HG02571 (cell line): ENCODE results near the gene ENG.

Experiments
- ATAC-seq: cut with Tn5 transposase; IDR thresholded peaks from one replicate; pipeline ENCODE4 v1.9.1; 2021; ENCODE audit warnings: mild to moderate bottlenecking, moderate library complexity; ENCODE audit not compliant: unreplicated experiment

The ENG gene

DNA sequence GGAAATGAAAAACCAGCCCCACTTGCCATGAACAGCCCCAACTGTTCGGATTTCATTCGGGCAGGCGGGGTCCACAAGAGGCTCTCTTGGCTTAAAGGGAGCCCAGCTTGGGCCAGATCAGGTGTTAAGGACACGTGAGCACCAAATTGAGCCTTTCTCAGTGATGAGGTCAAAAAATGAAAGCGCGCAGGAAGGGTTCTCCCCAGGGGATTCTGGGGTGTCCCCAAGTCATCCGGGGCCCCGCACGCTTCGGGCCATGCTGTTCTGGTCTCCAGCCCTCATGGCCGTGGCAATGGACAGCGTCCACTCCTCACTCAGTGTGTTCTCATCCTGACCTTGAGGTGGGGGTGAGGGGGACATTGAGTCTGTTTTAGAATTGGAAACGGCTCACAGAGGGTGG lies 12.1 kb upstream of the ENG start:
- ATAC-seq = no peak

DNA sequence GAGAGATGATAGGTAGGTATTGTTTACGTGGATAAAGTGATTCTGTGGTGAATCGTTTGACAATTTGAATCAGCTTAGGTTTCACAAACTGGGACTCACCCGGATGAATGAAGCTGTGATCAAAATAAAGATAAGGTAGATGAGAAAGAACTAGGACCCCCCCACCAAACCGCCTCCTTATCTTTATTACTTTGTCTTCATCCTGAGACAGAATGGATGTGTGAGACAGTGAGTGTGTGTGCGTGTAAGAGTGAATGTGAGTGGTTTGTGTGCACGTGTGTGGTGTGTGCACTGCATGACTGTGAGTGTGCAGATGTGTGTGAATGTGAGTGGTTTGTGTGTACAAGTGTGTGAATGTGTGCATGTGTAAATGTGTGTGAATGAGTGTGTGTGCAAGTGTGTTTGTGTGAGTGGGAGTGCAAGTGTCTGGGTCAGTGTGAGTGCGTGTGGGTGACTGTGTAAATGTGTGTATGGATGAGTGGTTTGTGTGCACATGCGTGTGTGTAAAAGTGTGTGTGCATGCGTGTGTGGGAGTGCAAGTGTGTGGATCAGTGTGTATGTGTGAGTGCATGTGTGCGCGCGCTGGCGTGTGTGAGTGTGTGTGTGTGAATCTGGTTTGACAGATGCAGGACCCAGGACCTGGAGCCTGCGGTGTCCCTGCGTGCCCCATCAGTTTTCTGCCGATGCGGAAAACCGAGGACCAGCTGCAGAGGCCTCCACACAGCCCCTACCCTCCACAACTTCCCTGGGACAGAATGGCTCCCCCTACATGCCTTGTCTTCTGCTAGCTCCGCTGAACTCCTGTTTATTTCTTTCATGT lies 11.4 kb upstream of the ENG start:
- ATAC-seq = no peak

GRCh38 chr9:127863191-127863621 lies 8.7 kb upstream of the ENG start:
- no peak for ATAC-seq

DNA sequence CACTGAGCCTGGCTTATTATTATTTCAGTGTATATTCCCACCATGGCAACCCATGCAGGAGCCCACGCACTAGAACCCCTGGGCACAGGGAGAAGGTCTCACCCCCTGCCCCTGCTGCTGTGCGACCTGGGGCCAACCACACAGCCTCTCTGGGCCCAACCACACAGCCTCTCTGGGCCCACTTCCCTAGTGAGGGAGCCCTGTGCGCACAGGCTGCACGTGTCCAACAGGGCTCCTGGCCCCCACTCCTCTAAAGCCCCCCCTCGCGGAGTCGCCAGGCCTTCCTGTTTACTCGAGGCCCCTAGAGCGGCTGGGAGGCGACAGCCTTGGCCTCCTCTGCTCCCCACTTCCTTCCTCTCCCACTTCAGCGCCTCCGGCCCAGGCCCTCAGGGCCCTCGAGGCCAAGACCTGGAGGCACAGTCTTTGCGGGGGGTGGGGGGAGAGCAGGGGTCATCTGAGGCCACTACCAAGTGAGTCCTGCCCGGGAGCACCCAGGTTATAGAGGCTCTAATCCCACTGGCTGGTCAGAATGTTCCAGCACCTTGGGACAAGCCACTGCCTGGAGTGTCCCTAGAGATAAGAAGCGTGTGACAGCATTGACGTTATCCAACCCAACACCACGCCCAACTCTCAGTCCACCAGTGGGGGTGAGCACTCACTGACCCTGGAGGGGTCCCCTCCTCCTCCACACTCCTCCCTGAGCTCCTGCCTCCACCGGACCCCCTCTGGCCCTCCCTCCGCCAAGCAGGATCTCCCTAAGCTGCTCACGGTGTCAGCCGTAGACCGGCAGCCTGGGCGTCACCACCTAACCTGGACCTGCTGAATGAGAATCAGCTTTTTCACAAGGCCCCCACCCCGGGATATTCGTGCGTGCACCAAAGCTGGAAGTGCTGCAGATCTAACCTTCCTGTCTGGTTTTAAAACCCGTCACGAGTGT lies 7.9 kb upstream of the ENG start:
- no peak for ATAC-seq

DNA sequence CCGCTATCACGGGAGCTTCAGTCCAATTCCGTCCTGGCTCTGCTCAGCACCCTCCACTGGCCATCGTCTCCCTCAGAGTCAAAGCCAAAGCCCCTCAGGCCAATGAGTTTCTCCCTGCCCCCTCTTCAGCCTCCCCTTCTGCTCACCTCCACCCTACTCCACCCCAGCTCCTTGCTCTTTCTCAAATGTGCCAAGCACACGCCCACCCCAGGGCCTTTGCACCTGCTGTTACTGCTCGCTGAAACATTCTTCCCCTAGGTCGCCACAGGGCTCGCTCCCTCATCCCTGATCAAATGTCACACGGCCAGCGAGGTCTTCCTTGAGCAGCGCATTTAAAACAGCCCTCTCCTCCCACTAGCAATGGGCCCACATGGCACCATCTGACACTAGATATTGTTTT lies 6.3 kb upstream of the ENG start:
- ATAC-seq = no peak

GRCh38 chr9:127860260-127860659 lies 5.8 kb upstream of the ENG start:
- no peak for ATAC-seq

GRCh38 chr9:127858041-127858512 lies 3.6 kb upstream of the ENG start:
- no peak for ATAC-seq

DNA sequence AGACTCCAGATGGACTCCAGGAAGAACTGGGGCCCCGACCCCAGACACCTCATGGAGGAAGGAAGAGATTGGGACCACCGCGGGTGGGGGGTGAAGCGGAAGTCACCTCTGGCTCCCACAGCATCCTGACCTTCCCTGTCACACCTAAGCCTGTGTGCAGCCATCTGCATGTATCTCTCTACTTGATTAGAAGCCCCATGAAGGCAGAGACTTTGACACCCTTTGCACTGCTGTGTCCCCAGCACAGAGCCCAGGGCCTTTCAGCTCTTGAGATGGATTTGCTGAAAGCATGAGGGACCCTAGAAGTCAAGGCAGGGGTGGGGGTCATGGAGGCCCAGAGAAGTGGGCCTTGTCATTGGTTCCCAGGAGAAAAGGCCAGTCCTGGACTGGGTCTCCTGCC lies 2.8 kb upstream of the ENG start:
- ATAC-seq = no peak

DNA sequence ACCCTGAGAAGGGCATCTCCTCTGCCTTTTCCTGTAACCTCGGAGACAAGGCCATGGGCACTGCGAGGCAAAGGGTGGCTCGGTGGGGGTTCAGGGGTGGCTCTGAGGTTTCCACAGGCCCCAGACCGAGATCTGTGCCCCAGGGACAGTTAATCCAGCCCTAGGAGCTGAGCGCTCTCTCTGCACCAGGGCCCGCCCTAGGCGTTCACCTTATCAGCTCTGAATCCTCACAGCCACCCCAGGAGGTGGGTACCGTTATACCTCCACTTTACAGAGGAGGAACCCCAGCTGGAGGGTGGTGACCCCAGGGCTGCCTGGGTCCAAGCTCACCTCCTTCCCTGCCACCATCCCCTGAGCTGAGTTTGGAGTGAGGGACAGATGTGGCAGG lies 2.3 kb upstream of the ENG start:
- no peak for ATAC-seq

DNA sequence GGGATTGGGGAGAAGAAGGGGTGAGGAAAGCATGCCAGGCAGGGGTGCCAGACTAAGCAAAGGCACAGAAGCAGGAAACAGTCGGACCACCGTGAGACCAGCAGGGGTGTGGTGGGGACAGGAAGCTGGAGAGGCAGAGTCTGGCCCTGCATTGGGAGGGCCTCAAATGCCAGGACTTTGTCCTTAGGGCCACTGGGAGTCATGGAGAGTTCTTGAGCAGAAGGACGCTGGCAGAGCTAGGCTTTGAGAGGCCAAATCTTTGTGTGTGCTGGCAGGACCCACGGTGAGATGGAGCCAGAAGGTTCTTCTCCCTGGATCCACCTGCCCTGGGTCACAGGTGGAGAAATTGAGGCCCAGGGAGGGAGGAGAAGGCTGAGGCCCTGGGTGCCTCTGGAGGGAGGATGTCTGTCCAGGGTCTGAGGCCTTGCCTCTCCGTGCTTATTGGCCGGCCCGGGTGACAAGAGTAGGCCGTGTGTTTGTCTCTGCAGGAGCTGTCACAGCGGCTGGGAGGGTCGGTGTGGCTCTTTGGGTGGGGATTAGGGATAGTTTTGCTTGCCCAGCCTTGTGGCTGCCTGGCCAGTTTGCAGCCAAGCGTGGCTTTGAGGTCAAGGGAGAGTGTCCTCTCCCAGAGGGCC lies 1.8 kb upstream of the ENG start:
- ATAC-seq = no peak

GRCh38 chr9:127855522-127855921 lies 1.1 kb upstream of the ENG start:
- no peak for ATAC-seq

- no peak for ATAC-seq
These were observed 502 bp upstream of the ENG start for GRCh38 chr9:127854960-127855359.

- ATAC-seq = no peak
These were observed 910 bp downstream of the ENG start for GRCh38 chr9:127853312-127854183.

DNA sequence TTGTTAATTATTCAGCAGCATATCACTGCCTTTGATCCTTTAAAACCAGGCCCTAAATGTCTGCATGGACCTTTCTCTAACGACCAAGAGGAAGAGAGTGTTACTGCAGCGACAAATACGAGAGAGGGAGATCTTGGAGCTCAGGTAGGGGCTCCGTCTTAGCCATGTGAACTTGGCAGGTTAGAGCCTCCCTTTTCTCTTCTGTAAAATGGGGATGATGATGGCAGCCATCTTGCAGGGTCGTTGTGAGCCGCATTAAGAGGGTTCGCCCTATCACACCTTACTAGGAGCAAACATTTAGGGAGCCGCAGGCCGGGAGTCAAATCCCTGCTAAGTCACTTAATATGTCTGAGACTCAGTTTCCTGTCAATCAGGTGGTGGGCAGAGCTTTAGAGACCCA lies 1.6 kb downstream of the ENG start:
- ATAC-seq = no peak

DNA sequence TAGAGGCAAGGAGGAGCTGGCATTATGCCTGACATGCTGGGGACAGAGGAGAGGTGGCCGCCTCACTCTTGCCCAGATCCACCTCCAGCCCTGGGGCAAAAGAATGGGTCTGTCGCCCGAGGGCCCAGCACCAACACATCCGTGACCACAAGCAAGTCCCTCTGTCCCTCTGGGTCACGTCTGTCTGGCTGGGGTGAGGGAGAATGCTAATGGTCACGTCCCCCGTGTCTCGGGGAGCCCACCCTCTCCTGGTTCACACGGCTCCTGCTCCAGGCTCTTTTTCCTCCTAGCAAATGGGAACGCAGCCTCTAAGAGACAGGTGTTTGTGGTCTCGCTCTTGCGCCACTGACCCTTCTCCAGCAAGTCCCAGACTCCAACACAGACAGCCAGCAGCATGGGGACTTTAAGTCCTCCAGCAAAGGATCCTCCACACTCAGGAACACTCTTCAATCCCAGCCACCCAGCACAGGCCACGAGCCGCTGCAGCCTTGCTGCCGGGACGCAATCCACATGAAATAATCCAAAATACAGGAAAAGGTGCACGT lies 4.1 kb downstream of the ENG start:
- ATAC-seq = no peak

DNA sequence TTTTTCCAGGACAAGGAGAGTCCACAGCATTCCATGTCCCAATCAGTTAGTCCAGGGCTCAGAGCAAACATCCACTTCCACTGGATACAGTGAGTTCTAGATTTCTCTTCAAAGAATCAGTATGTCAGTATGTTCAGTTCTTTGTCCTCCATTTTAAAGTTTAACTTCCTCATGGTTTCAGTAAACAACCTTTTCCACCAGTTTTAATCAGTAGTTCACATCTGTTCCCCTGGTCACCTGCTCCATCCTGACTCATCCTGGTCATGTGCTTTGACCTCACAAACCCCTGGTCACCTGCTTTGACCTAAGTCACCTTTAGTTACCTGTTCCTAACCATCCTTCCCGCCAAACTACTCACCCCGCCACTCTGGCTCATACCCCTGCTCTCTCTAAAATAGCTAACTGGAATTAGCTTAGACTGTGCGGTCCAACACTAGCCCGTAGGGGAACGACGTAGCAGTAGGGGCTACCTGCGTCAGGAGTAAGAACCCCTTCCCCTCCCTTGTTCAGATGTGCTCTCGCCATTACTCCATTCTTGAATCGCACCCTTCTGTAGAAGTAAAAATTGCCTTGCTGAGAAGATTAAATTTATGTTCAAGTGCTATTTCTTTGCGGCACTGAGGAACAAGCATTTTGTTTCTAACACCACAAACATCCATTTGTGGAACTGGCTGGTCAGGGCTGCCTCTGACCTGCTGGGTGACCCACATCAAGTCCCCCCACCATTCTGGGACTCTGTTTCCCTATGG lies 5.5 kb downstream of the ENG start:
- no peak for ATAC-seq

GRCh38 chr9:127847833-127848755 lies 6.4 kb downstream of the ENG start:
- ATAC-seq = no peak

- no peak for ATAC-seq
These were observed 7.3 kb downstream of the ENG start for GRCh38 chr9:127847178-127847510.
